HEK293 (cell line): ENCODE results near the gene DLL1.

Experiments used
- BCL11A ChIP-seq: fragments of 450-650 bp; formaldehyde crosslinking; IDR thresholded peaks from 2 replicates; pipeline ENCODE4 v1.5.1; 2016; ENCODE audit warnings: low read depth, missing biosample characterization, missing genetic modification characterization
- BCL6B ChIP-seq: fragments of 450-650 bp; formaldehyde crosslinking; IDR thresholded peaks from 2 replicates; pipeline ENCODE4 v1.5.1; 2017; ENCODE audit warnings: missing biosample characterization, missing genetic modification characterization
- GLIS2 ChIP-seq: fragments of 450-650 bp; formaldehyde crosslinking; IDR thresholded peaks from 2 replicates; pipeline ENCODE4 v1.5.1; 2016; ENCODE audit warnings: missing biosample characterization, missing genetic modification characterization
- SALL2 ChIP-seq: fragments of 450-650 bp; formaldehyde crosslinking; IDR thresholded peaks from 2 replicates; pipeline ENCODE4 v1.5.0; 2017; ENCODE audit warnings: missing biosample characterization, mild to moderate bottlenecking, missing genetic modification characterization, borderline replicate concordance
- TRIM28 ChIP-seq: IDR thresholded peaks from 2 replicates; pipeline ENCODE4 v1.6.1; 2011; ENCODE audit warnings: low read length, control low read depth, borderline replicate concordance
- TSHZ1 ChIP-seq: fragments of 450-650 bp; formaldehyde crosslinking; IDR thresholded peaks from 2 replicates; pipeline ENCODE4 v1.5.1; 2016; ENCODE audit warnings: missing biosample characterization, missing genetic modification characterization, borderline replicate concordance
- WT1 ChIP-seq: fragments of 450-650 bp; formaldehyde crosslinking; IDR thresholded peaks from 2 replicates; pipeline ENCODE4 v1.5.1; 2016; ENCODE audit warnings: missing biosample characterization, missing genetic modification characterization
- ZBTB21 ChIP-seq: fragments of 450-650 bp; formaldehyde crosslinking; IDR thresholded peaks from 2 replicates; pipeline ENCODE4 v1.5.1; 2017; ENCODE audit warnings: missing biosample characterization, missing genetic modification characterization
- ZBTB7A ChIP-seq: fragments of 450-650 bp; formaldehyde crosslinking; IDR thresholded peaks from 2 replicates; pipeline ENCODE4 v1.5.1; 2016; ENCODE audit warnings: low read depth, missing biosample characterization, missing genetic modification characterization
- ZBTB8A ChIP-seq: fragments of 450-650 bp; formaldehyde crosslinking; IDR thresholded peaks from 2 replicates; pipeline ENCODE4 v1.5.1; 2016; ENCODE audit warnings: missing biosample characterization, missing genetic modification characterization
- ZEB2 ChIP-seq: fragments of 450-650 bp; formaldehyde crosslinking; IDR thresholded peaks from 2 replicates; pipeline ENCODE4 v1.5.1; 2016; ENCODE audit warnings: missing biosample characterization, missing genetic modification characterization
- ZFP41 ChIP-seq: fragments of 450-650 bp; formaldehyde crosslinking; IDR thresholded peaks from 2 replicates; pipeline ENCODE4 v1.5.1; 2016; ENCODE audit warnings: missing biosample characterization, missing genetic modification characterization, borderline replicate concordance
- ZNF121 ChIP-seq: fragments of 450-650 bp; formaldehyde crosslinking; IDR thresholded peaks from 2 replicates; pipeline ENCODE4 v1.5.1; 2016; ENCODE audit warnings: missing biosample characterization, missing genetic modification characterization
- ZNF132 ChIP-seq: fragments of 450-650 bp; formaldehyde crosslinking; IDR thresholded peaks from 2 replicates; pipeline ENCODE4 v1.5.1; 2017; ENCODE audit warnings: missing biosample characterization, missing genetic modification characterization, borderline replicate concordance
- ZNF140 ChIP-seq: fragments of 450-650 bp; formaldehyde crosslinking; IDR thresholded peaks from 2 replicates; pipeline ENCODE4 v1.5.1; 2016; ENCODE audit warnings: missing biosample characterization, missing genetic modification characterization
- ZNF18 ChIP-seq: fragments of 450-650 bp; formaldehyde crosslinking; IDR thresholded peaks from 2 replicates; pipeline ENCODE4 v1.5.1; 2016; ENCODE audit warnings: missing biosample characterization, missing genetic modification characterization
- ZNF24 ChIP-seq: fragments of 450-650 bp; formaldehyde crosslinking; IDR thresholded peaks from 2 replicates; pipeline ENCODE4 v1.5.1; 2016; ENCODE audit warnings: missing biosample characterization, missing genetic modification characterization
- ZNF311 ChIP-seq: fragments of 450-650 bp; formaldehyde crosslinking; IDR thresholded peaks from 2 replicates; pipeline ENCODE4 v1.5.1; 2017; ENCODE audit warnings: missing biosample characterization, missing genetic modification characterization, borderline replicate concordance
- ZNF350 ChIP-seq: fragments of 450-650 bp; formaldehyde crosslinking; IDR thresholded peaks from 2 replicates; pipeline ENCODE4 v1.5.0; 2017; ENCODE audit warnings: missing biosample characterization, mild to moderate bottlenecking, missing genetic modification characterization
- ZNF37A ChIP-seq: fragments of 450-650 bp; IDR thresholded peaks from 2 replicates; pipeline ENCODE4 v1.5.1; 2018; ENCODE audit warnings: missing biosample characterization, missing genetic modification characterization
- ZNF394 ChIP-seq: fragments of 450-650 bp; formaldehyde crosslinking; IDR thresholded peaks from 2 replicates; pipeline ENCODE4 v1.5.1; 2016; ENCODE audit warnings: missing biosample characterization, missing genetic modification characterization, mild to moderate bottlenecking, moderate library complexity, borderline replicate concordance
- ZNF423 ChIP-seq: fragments of 450-650 bp; formaldehyde crosslinking; IDR thresholded peaks from 2 replicates; pipeline ENCODE4 v1.5.1; 2016; ENCODE audit warnings: missing biosample characterization, missing genetic modification characterization
- ZNF514 ChIP-seq: fragments of 450-650 bp; formaldehyde crosslinking; IDR thresholded peaks from 2 replicates; pipeline ENCODE4 v1.5.1; 2016; ENCODE audit warnings: missing biosample characterization, missing genetic modification characterization
- ZNF561 ChIP-seq: fragments of 450-650 bp; IDR thresholded peaks from 2 replicates; pipeline ENCODE4 v1.5.1; 2018; ENCODE audit warnings: missing biosample characterization, missing genetic modification characterization, borderline replicate concordance
- ZNF571 ChIP-seq: fragments of 450-650 bp; formaldehyde crosslinking; IDR thresholded peaks from 2 replicates; pipeline ENCODE4 v1.5.0; 2017; ENCODE audit warnings: missing biosample characterization, missing genetic modification characterization
- ZNF623 ChIP-seq: fragments of 450-650 bp; formaldehyde crosslinking; IDR thresholded peaks from 2 replicates; pipeline ENCODE4 v1.5.1; 2016; ENCODE audit warnings: missing biosample characterization, missing genetic modification characterization
- TF ChIP-seq, protein P1 (sequence below): fragments of 450-650 bp; IDR thresholded peaks from 2 replicates; pipeline ENCODE4 v1.5.1; 2018; ENCODE audit warnings: missing biosample characterization, mild to moderate bottlenecking, missing genetic modification characterization
- TF ChIP-seq, protein P2 (sequence below): fragments of 450-650 bp; formaldehyde crosslinking; IDR thresholded peaks from 2 replicates; pipeline ENCODE4 v1.5.1; 2016; ENCODE audit warnings: missing biosample characterization, missing genetic modification characterization
- TF ChIP-seq, protein P3 (sequence below): fragments of 450-650 bp; formaldehyde crosslinking; IDR thresholded peaks from 2 replicates; pipeline ENCODE4 v1.5.1; 2016; ENCODE audit warnings: missing biosample characterization, missing genetic modification characterization, low read depth

The DLL1 gene

DNA sequence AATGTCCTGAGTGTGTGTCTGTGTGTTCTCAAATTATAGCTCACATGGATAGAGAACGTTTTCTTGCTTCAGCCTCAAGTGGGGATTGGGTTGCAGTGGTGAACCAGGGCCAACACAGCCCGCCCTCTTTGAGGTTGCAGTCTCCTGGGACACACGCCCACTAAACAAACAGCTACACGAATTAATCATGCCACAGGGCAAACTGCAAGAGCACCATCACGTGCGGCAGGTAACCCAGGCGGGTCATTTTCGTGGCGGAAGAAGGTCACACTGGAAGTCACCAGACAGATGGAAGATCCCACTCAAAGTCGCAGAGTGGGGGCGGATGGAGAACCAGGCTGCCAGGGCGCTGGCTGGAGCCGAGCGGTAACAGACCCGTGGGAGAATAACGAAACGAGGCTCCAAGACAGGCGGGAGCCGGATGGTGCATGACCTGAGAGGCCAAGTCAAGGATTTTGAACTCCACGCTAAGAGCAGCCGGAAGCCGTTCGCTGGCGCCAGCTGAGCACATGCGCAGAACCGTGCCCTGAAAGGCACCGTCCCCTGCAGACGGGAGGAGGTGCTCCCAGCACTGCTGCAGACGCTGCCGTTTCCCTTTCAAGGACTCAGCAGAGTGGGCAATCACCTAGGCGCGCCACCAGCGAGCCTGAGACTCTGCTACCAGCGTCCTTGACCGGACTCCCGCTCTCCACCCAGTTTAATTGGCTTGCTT, 10.7 kb downstream of the DLL1 start (continued):
- TF ChIP-seq TRIM28 (peak; percentile 88), ZNF311 (tag by site-specific recombination) (no peak), ZNF121 (tag by site-specific recombination) (no peak), ZNF394 (tag by site-specific recombination) (no peak), TSHZ1 (tag by site-specific recombination) (0 out of 2 replicates have a peak, but pooled peaks have one; percentile 54), GLIS2 (tag by site-specific recombination) (peak; percentile 50), ZNF623 (tag by site-specific recombination) (no peak), ZBTB8A (tag by site-specific recombination) (peak; percentile 81), ZBTB21 (tag by site-specific recombination) (no peak), ZNF18 (tag by site-specific recombination) (no peak), WT1 (tag by site-specific recombination) (peak; percentile 70), ZNF37A (tag by site-specific recombination) (no peak), BCL6B (tag by site-specific recombination) (no peak), ZEB2 (peak; percentile 76), ZNF561 (peak; percentile 22; the same call in 1 of the 2 replicates), BCL11A (peak; percentile 55; the same call in 1 of the 2 replicates), ZNF140 (tag by site-specific recombination) (no peak), ZNF423 (tag by site-specific recombination) (no peak), ZNF514 (tag by site-specific recombination) (no peak), ZBTB7A (tag by site-specific recombination) (no peak), ZNF24 (tag by site-specific recombination) (0 out of 2 replicates have a peak, but pooled peaks have one; percentile 50), ZNF132 (tag by site-specific recombination) (no peak), ZNF571 (tag by site-specific recombination) (no peak), SALL2 (no peak), ZFP41 (tag by site-specific recombination) (no peak), ZNF350 (tag by site-specific recombination) (no peak)
- TF ChIP-seq, protein P1, sequence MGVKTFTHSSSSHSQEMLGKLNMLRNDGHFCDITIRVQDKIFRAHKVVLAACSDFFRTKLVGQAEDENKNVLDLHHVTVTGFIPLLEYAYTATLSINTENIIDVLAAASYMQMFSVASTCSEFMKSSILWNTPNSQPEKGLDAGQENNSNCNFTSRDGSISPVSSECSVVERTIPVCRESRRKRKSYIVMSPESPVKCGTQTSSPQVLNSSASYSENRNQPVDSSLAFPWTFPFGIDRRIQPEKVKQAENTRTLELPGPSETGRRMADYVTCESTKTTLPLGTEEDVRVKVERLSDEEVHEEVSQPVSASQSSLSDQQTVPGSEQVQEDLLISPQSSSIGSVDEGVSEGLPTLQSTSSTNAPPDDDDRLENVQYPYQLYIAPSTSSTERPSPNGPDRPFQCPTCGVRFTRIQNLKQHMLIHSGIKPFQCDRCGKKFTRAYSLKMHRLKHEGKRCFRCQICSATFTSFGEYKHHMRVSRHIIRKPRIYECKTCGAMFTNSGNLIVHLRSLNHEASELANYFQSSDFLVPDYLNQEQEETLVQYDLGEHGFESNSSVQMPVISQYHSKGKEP (tag by site-specific recombination), result peak; percentile 78
- TF ChIP-seq, protein P2, sequence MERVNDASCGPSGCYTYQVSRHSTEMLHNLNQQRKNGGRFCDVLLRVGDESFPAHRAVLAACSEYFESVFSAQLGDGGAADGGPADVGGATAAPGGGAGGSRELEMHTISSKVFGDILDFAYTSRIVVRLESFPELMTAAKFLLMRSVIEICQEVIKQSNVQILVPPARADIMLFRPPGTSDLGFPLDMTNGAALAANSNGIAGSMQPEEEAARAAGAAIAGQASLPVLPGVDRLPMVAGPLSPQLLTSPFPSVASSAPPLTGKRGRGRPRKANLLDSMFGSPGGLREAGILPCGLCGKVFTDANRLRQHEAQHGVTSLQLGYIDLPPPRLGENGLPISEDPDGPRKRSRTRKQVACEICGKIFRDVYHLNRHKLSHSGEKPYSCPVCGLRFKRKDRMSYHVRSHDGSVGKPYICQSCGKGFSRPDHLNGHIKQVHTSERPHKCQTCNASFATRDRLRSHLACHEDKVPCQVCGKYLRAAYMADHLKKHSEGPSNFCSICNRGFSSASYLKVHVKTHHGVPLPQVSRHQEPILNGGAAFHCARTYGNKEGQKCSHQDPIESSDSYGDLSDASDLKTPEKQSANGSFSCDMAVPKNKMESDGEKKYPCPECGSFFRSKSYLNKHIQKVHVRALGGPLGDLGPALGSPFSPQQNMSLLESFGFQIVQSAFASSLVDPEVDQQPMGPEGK (tag by site-specific recombination), result peak; percentile 58; the same call in 1 of the 2 replicates
- TF ChIP-seq, protein P3, sequence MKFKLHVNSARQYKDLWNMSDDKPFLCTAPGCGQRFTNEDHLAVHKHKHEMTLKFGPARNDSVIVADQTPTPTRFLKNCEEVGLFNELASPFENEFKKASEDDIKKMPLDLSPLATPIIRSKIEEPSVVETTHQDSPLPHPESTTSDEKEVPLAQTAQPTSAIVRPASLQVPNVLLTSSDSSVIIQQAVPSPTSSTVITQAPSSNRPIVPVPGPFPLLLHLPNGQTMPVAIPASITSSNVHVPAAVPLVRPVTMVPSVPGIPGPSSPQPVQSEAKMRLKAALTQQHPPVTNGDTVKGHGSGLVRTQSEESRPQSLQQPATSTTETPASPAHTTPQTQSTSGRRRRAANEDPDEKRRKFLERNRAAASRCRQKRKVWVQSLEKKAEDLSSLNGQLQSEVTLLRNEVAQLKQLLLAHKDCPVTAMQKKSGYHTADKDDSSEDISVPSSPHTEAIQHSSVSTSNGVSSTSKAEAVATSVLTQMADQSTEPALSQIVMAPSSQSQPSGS (tag by site-specific recombination), result no peak
